Ovary (tissue), 3 donors: Measurements from ENCODE around the gene SEMA6B.

ENCODE experiments used
- CTCF ChIP-seq, 3 donors: fragments of 450-650 bp in 2 of 3; fragments of 200-600 bp in 1 of 3; IDR thresholded peaks; one replicate each; pipeline versions ENCODE4 v1.5.1 to v1.8.0; 2016 to 2022; ENCODE audit warnings: antibody characterized with exemption in 3 of 3, mild to moderate bottlenecking in 1 of 3
- EP300 ChIP-seq: sonication (generic); formaldehyde crosslinking; IDR thresholded peaks from one replicate; pipeline ENCODE4 v1.6.1; 2017; ENCODE audit warnings: antibody characterized with exemption
- POLR2A ChIP-seq: fragments of 450-650 bp; IDR thresholded peaks from one replicate; pipeline ENCODE4 v1.6.1; 2017; ENCODE audit warnings: antibody characterized with exemption, mild to moderate bottlenecking, moderate library complexity
- donor health status: DM: no; HTN: no; CAD: no.

- TF ChIP-seq CTCF (IDR thresholded peaks at IDR 0.05) (no peak), POLR2A (no peak), EP300 (no peak)
These were observed 61.6 kb downstream of the SEMA6B start for GRCh38 chr19:4497770-4498389.
